Activated B cell treated with CpG ODN at 0.5 μM for 24 hours (primary cell): ENCODE results near the gene SOWAHD. TPM values are rescaled to one million over a fixed set of nuclear protein-coding genes. Genes with fewer than 3 reads are reported as not detected.
A peak's percentile ranks its signal among the peaks of the same experiment; 100 is the strongest.

ENCODE experiments used
- ATAC-seq: fragments of 200-7000 bp; cut with Tn5 transposase; one replicate; pipeline ENCODE4 v1.10.0; 2021; ENCODE audit warnings: low read depth, mild to moderate bottlenecking, moderate library complexity
- CTCF ChIA-PET: fragments of 350-600 bp; sonication (Branson Sonifier 250); formaldehyde crosslinking; loops from one replicate; lab custom pipeline; 2021; ENCODE audit warnings: antibody characterized with exemption; lab: Charles Lee
- POLR2A ChIA-PET: fragments of 350-600 bp; sonication (Branson Sonifier 250); formaldehyde crosslinking; loops from one replicate; lab custom pipeline; 2021; ENCODE audit warnings: antibody characterized with exemption; lab: Charles Lee
- DNase-seq: peaks from one replicate; pipeline ENCODE4 v3.0.0; 2022
- H3K27ac Mint-ChIP-seq: one replicate; pipeline ENCODE4 v1.8.0; 2020; ENCODE audit warnings: mixed read lengths
- H3K27me3 Mint-ChIP-seq: one replicate; pipeline ENCODE4 v1.8.0; 2021; ENCODE audit warnings: mixed read lengths
- H3K36me3 Mint-ChIP-seq: one replicate; pipeline ENCODE4 v1.8.0; 2021; ENCODE audit warnings: low read depth, mixed read lengths
- H3K4me1 Mint-ChIP-seq: one replicate; pipeline ENCODE4 v1.8.0; 2021; ENCODE audit warnings: mixed read lengths
- H3K4me3 Mint-ChIP-seq: one replicate; pipeline ENCODE4 v1.8.0; 2020; ENCODE audit warnings: mild to moderate bottlenecking, mixed read lengths
- H3K9me3 Mint-ChIP-seq: one replicate; pipeline ENCODE4 v1.8.0; 2020; ENCODE audit warnings: mixed read lengths
- CTCF ChIP-seq: fragments of 200-600 bp; IDR thresholded peaks from one replicate; pipeline ENCODE4 v1.8.0; 2022; ENCODE audit warnings: antibody characterized with exemption, mild to moderate bottlenecking
- intact Hi-C: fragments of 100-400 bp; cut with micrococcal nuclease; formaldehyde crosslinking; loops from one replicate; pipeline ENCODE4 v1.15.1; 2024
- total RNA-seq: library from RNA; stranded (reverse); gene quantifications from 2 replicates; pipeline ENCODE4 v1.2.3, GENCODE V29; 2022

The SOWAHD gene
- total RNA-seq, 1 donor from 2014 or later: 9.9 TPM

GRCh38 chrX:119775517-119776238, 17.3 kb downstream of the SOWAHD start:
- Mint-ChIP-seq H3K4me3 (peak overlapping the region; percentile 28), H3K27ac (peak overlapping the region; percentile 85), H3K9me3 (no peaks in the 10 kb centered on the region), H3K36me3 (peaks cover 3% of the 10 kb centered on the region), H3K27me3 (no peaks in the 10 kb centered on the region), H3K4me1 (peaks cover 27% of the 10 kb centered on the region)
- POLR2A ChIA-PET: interaction anchor here (0.8 to 2.1 kb wide), 6 partner anchors 12 to 170 kb away, joined by 3 to 11 read pairs (median 5); partner anchors contain the start of genes RPL39 and SOWAHD
- ATAC-seq (peak; percentile 21), DNase-seq (no peak)
- CTCF ChIA-PET: interaction anchor here (1.3 kb wide), 1 partner anchor 20 kb away, joined by 3 read pairs; no protein-coding TSS in a partner anchor
- intact Hi-C loops: no loop called here
- TF ChIP-seq CTCF: no peak

DNA sequence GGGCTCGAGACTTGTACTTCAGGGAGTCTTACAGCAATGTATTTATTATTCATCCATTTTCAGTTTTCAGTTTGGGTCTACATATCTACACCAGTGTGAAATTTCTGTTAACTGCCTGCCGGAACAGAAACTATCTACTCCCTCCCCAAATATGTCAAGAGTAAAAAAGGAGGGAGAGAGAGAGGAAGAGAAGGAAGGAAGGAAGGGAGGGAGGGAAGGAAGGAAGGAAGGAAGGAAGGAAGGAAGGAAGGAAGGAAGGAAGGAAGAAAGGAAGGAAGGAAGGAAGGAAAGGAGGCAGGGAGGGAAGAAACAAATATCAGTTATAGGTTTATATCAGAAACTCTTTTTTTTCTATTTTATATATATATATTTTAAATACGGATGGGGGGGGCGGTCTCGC, 20.4 kb downstream of the SOWAHD start:
- H3K27ac Mint-ChIP-seq: no peak overlapping the region
- H3K36me3 Mint-ChIP-seq: peaks cover 25% of the 10 kb centered on the region
- H3K4me1 Mint-ChIP-seq: peaks cover 24% of the 10 kb centered on the region
- intact Hi-C loops: loop anchor here (1.0 to 2.0 kb wide), 4 partner anchors 49 to 263 kb away; no protein-coding TSS in a partner anchor
- ATAC-seq: no peak
- CTCF ChIA-PET: interaction anchor here (1.1 to 1.7 kb wide), 3 partner anchors 23 to 263 kb away, joined by 4 to 9 read pairs (median 4); no protein-coding TSS in a partner anchor
- DNase-seq: no peak
- H3K27me3 Mint-ChIP-seq: no peaks in the 10 kb centered on the region
- H3K9me3 Mint-ChIP-seq: no peaks in the 10 kb centered on the region
- POLR2A ChIA-PET: interaction anchor here (1.3 kb wide), 1 partner anchor 20 kb away, joined by 6 read pairs; the partner anchor contains the start of gene SOWAHD
- no peak for TF ChIP-seq CTCF
- no peak overlapping the region for H3K4me3 Mint-ChIP-seq

DNA sequence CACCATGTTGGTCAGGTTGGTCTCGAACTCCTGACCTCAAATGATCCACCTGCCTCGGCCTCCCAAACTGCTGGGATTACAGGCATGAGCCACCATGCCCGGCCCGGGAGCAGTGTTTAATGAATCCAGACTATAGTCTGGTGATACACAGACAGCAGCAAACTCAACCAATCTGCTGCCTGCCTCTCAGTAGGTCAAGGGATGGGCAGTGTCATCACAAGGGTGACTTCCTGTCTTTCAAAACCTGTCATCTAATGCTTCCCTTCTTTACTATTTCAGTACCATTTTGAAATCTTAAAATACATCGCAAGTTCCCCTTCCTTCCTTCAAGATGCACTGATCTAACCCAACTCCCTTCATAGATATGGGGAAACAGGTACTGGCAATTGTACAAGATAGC, 24.6 kb downstream of the SOWAHD start:
- H3K27ac Mint-ChIP-seq: no peak overlapping the region
- ATAC-seq (no peak), DNase-seq (no peak)
- no peaks in the 10 kb centered on the region for H3K9me3 Mint-ChIP-seq
- no peak overlapping the region for H3K4me3 Mint-ChIP-seq
- intact Hi-C loops: no loop called here
- POLR2A ChIA-PET: interaction anchor here (0.5 kb wide), 1 partner anchor 206 kb away, joined by 6 read pairs; no protein-coding TSS in a partner anchor
- peaks cover 53% of the 10 kb centered on the region for H3K36me3 Mint-ChIP-seq
- CTCF ChIA-PET: no interaction called here
- TF ChIP-seq CTCF: no peak
- H3K27me3 Mint-ChIP-seq: no peaks in the 10 kb centered on the region
- peaks cover 32% of the 10 kb centered on the region for H3K4me1 Mint-ChIP-seq

- H3K9me3 Mint-ChIP-seq: no peaks in the 10 kb centered on the region
- ATAC-seq (peak; percentile 83), DNase-seq (no peak)
- ChIA-PET POLR2A (interaction anchor here (0.5 to 1.4 kb wide), 4 partner anchors 11 to 356 kb away, joined by 3 to 4 read pairs (median 3); no protein-coding TSS in a partner anchor), CTCF (interaction anchor here (0.9 kb wide), 1 partner anchor 269 kb away, joined by 3 read pairs; no protein-coding TSS in a partner anchor)
- no peak overlapping the region for H3K27ac Mint-ChIP-seq
- H3K4me1 Mint-ChIP-seq: peaks cover 44% of the 10 kb centered on the region
- peak overlapping the region; percentile 11 for H3K4me3 Mint-ChIP-seq
- no peaks in the 10 kb centered on the region for H3K27me3 Mint-ChIP-seq
- peaks cover 69% of the 10 kb centered on the region for H3K36me3 Mint-ChIP-seq
- TF ChIP-seq CTCF: no peak
- intact Hi-C loops: no loop called here
Observed at GRCh38 chrX:119784747-119785446, 26.5 kb downstream of the SOWAHD start.
